ENCODE measurements around the gene TMEM182. TPM values are rescaled to one million over a fixed set of nuclear protein-coding genes. Genes with fewer than 3 reads are reported as not detected.

TMEM182 gene
- polyA plus RNA-seq = 32.9 and 33.8 TPM in 2 replicates

DNA sequence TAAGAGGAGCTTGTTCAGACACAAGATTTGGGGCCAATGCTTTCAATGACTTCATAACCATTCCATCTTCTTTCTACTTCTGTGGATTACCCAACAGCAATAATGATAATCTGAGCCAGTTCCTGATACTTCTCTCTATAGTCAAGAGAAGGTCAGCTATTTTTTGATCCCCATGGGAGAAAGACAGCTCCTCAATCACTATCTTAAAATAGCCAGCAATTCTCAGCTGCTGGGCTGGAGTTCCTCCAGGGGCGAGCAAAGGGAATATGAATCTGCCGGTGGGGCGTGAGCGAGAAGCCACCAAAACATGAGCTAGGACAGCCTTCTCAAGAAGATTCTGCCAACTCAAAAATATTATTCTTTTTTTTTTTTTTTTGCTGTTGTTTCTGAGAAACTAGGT is at the start of gene TMEM182:
Gene TMEM182 (plus strand): TSS at position 269 of the 400 bp plus-strand sequence. CDS start 187 bp downstream, outside the sequence.

Other genes with a start within 250 kb of the TMEM182 start
- gene SLC9A2, start 142.5 kb upstream of the TMEM182 start, polyA plus RNA-seq = 0.06 and 0.15 TPM in 2 replicates